DOHH2 (cell line): ENCODE data around the gene MYO1G.

Source experiments
- H3F3A ChIP-seq: fragments of 200-600 bp; sonication (generic), shearing (Covaris generic); 2 replicates; pipeline ENCODE4 v1.6.0; 2016; ENCODE audit warnings: antibody characterized with exemption, mild to moderate bottlenecking; ENCODE audit not compliant: control insufficient read depth, insufficient read depth
- H3K27ac ChIP-seq: fragments of 200-600 bp; sonication (generic); 2 replicates; pipeline ENCODE4 v1.5.1; 2014; ENCODE audit warnings: low read depth, mild to moderate bottlenecking, low read length, moderate library complexity
- H3K27me3 ChIP-seq: fragments of 200-600 bp; sonication (generic); 2 replicates; pipeline ENCODE4 v1.6.1; 2014; ENCODE audit warnings: mild to moderate bottlenecking, low read length, mixed read lengths; ENCODE audit not compliant: control insufficient read depth
- H3K36me3 ChIP-seq: fragments of 200-600 bp; sonication (generic); 2 replicates; pipeline ENCODE4 v1.6.1; 2014; ENCODE audit warnings: mild to moderate bottlenecking, low read length, moderate library complexity, mixed read lengths; ENCODE audit not compliant: control insufficient read depth
- H3K4me1 ChIP-seq: fragments of 200-600 bp; sonication (generic); 2 replicates; pipeline ENCODE4 v1.6.1; 2014; ENCODE audit warnings: mild to moderate bottlenecking, low read length, mixed read lengths; ENCODE audit not compliant: control insufficient read depth
- H3K4me2 ChIP-seq: fragments of 200-600 bp; sonication (generic); 2 replicates; pipeline ENCODE4 v1.6.0; 2014; ENCODE audit warnings: mild to moderate bottlenecking, low read length, moderate library complexity
- H3K4me3 ChIP-seq: fragments of 200-600 bp; sonication (generic); 2 replicates; pipeline ENCODE4 v1.5.1; 2014; ENCODE audit warnings: mild to moderate bottlenecking, low read length, mixed read lengths
- H3K79me2 ChIP-seq: fragments of 200-600 bp; sonication (generic); 2 replicates; pipeline ENCODE4 v1.6.1; 2014; ENCODE audit warnings: mild to moderate bottlenecking, low read length, mixed read lengths; ENCODE audit not compliant: control insufficient read depth
- H3K9me2 ChIP-seq: fragments of 200-600 bp; sonication (generic); replicated peaks from 2 replicates; pipeline ENCODE4 v1.6.1; 2014; ENCODE audit warnings: mild to moderate bottlenecking, low read length, mixed read lengths; ENCODE audit not compliant: control insufficient read depth
- H3K9me3 ChIP-seq: fragments of 200-600 bp; sonication (generic); 2 replicates; pipeline ENCODE4 v1.6.1; 2014; ENCODE audit warnings: antibody characterized with exemption, low read length, mixed read lengths; ENCODE audit not compliant: control insufficient read depth, insufficient read depth
- H4K20me1 ChIP-seq: fragments of 200-600 bp; sonication (generic); 2 replicates; pipeline ENCODE4 v1.6.0; 2014; ENCODE audit warnings: low read depth, mild to moderate bottlenecking, antibody characterized with exemption, low read length, moderate library complexity; ENCODE audit not compliant: control insufficient read depth, insufficient read depth
- EZH2phosphoT487 ChIP-seq: fragments of 200-600 bp; sonication (generic); IDR thresholded peaks from 2 replicates; pipeline ENCODE4 v1.6.1; 2017; ENCODE audit warnings: borderline replicate concordance, mild to moderate bottlenecking, antibody characterized with exemption, low read length, moderate library complexity, mixed read lengths
- TF ChIP-seq, protein P1 (sequence below): fragments of 200-600 bp; sonication (generic); IDR thresholded peaks from one replicate; pipeline ENCODE4 v1.5.1; 2014; ENCODE audit warnings: antibody characterized with exemption, mild to moderate bottlenecking, low read depth, low read length; ENCODE audit not compliant: poor library complexity, severe bottlenecking

MYO1G gene

DNA sequence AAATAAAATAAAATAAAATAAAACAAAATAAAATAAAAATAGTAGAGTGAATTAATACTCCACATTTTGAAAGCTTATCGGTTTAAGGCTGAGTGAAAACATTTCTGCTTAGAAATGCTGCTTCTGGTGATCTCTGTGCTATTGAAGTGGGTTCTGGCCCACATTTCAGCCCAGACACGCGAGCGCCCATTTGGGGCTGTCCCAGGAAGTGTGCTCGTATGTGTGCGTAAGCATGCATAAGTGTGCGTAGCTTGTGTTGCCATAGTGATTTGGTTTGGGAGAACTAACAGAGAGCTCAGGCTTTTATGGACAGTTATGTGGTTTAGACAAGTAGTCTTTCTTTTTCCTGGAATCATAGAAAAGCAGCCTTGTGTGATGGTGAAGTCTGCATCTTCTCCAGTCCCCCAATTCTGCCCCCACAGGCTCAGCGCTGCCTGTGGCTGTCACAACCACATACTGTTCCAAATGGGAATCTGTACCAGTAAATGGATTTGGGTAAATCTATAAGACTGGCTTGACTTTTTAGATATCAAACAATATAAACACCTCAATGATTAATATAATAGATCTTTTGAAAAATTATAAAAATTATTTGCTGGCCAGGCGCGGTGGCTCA is 63.7 kb downstream of the MYO1G start:
- TF ChIP-seq, protein P1, sequence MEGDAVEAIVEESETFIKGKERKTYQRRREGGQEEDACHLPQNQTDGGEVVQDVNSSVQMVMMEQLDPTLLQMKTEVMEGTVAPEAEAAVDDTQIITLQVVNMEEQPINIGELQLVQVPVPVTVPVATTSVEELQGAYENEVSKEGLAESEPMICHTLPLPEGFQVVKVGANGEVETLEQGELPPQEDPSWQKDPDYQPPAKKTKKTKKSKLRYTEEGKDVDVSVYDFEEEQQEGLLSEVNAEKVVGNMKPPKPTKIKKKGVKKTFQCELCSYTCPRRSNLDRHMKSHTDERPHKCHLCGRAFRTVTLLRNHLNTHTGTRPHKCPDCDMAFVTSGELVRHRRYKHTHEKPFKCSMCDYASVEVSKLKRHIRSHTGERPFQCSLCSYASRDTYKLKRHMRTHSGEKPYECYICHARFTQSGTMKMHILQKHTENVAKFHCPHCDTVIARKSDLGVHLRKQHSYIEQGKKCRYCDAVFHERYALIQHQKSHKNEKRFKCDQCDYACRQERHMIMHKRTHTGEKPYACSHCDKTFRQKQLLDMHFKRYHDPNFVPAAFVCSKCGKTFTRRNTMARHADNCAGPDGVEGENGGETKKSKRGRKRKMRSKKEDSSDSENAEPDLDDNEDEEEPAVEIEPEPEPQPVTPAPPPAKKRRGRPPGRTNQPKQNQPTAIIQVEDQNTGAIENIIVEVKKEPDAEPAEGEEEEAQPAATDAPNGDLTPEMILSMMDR, result no peak
- no peak for TF ChIP-seq EZH2phosphoT487
- Histone ChIP-seq H3K4me2 (no peak overlapping the region), H3K4me3 (no peak overlapping the region), H3K27ac (no peak overlapping the region), H3K27me3 (peaks cover 6% of the 10 kb centered on the region; the same call in 1 of the 2 replicates), H3K4me1 (no peaks in the 10 kb centered on the region), H3K9me2 (no peaks in the 10 kb centered on the region), H4K20me1 (no peaks in the 10 kb centered on the region), H3K9me3 (no peaks in the 10 kb centered on the region), H3K36me3 (no peaks in the 10 kb centered on the region), H3F3A (no peaks in the 10 kb centered on the region), H3K79me2 (no peaks in the 10 kb centered on the region)

DNA sequence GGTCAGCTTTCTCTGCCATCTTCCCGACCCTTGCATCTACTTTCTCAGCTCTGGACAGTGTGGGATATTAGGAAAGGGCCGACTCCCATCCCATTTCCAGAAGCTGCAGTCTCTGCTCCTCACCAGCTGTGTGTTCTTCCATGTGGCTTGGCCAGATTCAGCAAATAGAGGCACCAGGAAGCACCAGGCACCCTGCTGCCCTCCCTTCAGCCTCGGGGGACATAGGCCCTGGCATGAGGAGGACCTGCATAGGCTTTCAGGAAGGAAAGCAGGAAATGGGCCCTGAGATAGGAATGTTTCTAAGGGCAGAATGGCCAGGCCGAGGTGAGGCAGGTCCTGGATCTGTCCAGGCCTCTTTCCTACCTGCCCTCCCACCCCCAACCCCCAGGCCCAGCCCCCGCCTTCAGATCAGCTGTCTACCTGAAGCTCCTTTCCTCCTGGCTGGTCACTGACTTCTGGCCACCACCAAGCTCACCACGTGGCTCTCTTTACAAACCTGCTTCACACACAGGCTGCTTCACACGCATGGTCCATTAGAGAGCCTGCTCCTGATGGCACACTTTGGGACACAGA is 66.0 kb downstream of the MYO1G start:
- Histone ChIP-seq H3K27me3 (no peaks in the 10 kb centered on the region), H3K9me3 (no peaks in the 10 kb centered on the region), H3K4me3 (no peak overlapping the region), H3K79me2 (no peaks in the 10 kb centered on the region), H3K9me2 (no peaks in the 10 kb centered on the region), H4K20me1 (no peaks in the 10 kb centered on the region), H3F3A (no peaks in the 10 kb centered on the region), H3K4me2 (no peak overlapping the region), H3K36me3 (no peaks in the 10 kb centered on the region), H3K27ac (no peak overlapping the region), H3K4me1 (no peaks in the 10 kb centered on the region)
- no peak for TF ChIP-seq EZH2phosphoT487
- TF ChIP-seq, protein P1, result no peak
